AG04449 (cell line): Measurements from ENCODE around the gene ERC2.

Experiments used
- CTCF ChIA-PET: fragments of 350-600 bp; formaldehyde crosslinking; extraction: SDS; loops from one replicate; lab custom pipeline; 2021; ENCODE audit warnings: antibody characterized with exemption; lab: Yijun Ruan, JAX
- POLR2A ChIA-PET: fragments of 400-600, 350-600 bp; formaldehyde crosslinking; extraction: SDS; loops from one replicate; lab custom pipeline; 2020; ENCODE audit warnings: antibody characterized with exemption, inconsistent platforms; lab: Yijun Ruan, JAX
- DNase-seq: peaks from one replicate; pipeline ENCODE4 v3.0.0-alpha.2; 2010; ENCODE audit warnings: low read depth, low spot score
- H3K4me3 ChIP-seq: 2 replicates; pipeline ENCODE4 v1.5.1; 2011; ENCODE audit warnings: low read depth, mild to moderate bottlenecking, control low read depth, low read length
- TF ChIP-seq, protein P1 (sequence below): IDR thresholded peaks from one replicate; pipeline ENCODE4 v1.5.1; 2011; ENCODE audit warnings: mild to moderate bottlenecking, moderate library complexity, low read length, control low read depth, inconsistent platforms; ENCODE audit not compliant: insufficient read depth; ENCODE audit errors: missing control alignments

The ERC2 gene

GRCh38 chr3:56222866-56223265 lies 245.4 kb downstream of the ERC2 start:
- no peak for DNase-seq
- POLR2A ChIA-PET, result no interaction called here
- CTCF ChIA-PET, result interaction anchor here (0.8 kb wide), 1 partner anchor 28 kb away, joined by 3 read pairs; no protein-coding TSS in a partner anchor
- TF ChIP-seq, protein P1, sequence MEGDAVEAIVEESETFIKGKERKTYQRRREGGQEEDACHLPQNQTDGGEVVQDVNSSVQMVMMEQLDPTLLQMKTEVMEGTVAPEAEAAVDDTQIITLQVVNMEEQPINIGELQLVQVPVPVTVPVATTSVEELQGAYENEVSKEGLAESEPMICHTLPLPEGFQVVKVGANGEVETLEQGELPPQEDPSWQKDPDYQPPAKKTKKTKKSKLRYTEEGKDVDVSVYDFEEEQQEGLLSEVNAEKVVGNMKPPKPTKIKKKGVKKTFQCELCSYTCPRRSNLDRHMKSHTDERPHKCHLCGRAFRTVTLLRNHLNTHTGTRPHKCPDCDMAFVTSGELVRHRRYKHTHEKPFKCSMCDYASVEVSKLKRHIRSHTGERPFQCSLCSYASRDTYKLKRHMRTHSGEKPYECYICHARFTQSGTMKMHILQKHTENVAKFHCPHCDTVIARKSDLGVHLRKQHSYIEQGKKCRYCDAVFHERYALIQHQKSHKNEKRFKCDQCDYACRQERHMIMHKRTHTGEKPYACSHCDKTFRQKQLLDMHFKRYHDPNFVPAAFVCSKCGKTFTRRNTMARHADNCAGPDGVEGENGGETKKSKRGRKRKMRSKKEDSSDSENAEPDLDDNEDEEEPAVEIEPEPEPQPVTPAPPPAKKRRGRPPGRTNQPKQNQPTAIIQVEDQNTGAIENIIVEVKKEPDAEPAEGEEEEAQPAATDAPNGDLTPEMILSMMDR, result no peak
- no peak overlapping the region for H3K4me3 ChIP-seq

GRCh38 chr3:56219894-56220805 lies 248.1 kb downstream of the ERC2 start:
- POLR2A ChIA-PET, result no interaction called here

DNA sequence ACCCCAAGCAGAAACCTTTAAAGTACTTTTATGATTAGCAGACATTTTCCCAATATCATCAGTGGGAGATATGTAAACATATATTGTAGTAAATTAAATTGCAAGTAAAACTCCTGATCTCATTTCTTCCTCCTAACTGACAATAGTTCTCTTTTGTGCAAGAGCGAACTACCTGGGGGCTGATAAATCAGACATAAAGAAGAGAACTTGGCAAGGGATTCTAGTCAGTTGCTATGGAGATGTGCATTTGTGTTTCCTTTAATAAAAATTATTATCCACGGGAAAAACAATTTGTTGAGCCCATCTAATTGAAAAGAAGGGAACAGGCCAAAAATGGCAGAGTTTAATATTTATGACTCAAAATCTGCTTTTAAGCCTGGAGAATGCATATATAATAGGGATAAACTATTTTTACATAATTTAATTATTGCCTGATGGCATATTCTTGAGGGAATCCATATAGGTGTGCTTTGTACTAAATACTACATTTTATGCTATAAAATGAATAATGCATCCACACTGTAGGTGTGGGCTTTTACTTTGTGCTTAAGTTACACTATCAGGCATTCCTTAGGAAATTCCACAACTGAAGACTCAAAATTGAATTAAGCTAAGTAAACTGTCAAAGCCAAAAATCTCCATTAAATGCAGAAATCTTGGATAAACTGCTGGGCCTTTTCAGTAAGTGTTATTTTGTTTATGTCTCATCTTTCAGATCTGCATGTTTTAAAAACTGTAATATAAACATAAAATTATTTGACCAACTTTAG lies 258.1 kb downstream of the ERC2 start:
- ChIA-PET POLR2A (no interaction called here), CTCF (no interaction called here)
- TF ChIP-seq, protein P1, result no peak
- DNase-seq, result no peak
- H3K4me3 ChIP-seq, result no peak overlapping the region

More at GRCh38 chr3:56219894-56220805, 248.1 kb downstream of the ERC2 start:
- TF ChIP-seq, protein P1, result no peak
- CTCF ChIA-PET, result no interaction called here
- H3K4me3 ChIP-seq, result no peak overlapping the region
- no peak for DNase-seq

DNA sequence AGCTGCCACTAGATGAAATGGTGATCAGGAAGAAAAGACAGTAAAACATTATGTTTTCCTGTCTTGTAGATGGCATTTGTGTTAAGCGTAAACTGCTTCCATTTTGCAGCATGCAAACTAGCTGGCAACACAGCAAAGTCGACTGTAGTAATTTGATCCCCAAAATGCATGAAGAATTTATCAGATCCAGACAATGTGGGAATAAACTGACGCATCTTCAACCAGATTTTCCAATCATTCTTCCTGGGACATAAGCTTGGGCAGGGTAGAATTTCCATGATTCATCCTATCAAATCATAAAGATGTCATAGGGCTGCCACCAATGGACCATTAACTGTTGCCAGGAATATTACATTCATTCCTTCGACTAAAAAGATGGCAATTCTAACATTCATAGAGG lies 260.3 kb downstream of the ERC2 start:
- no peak for DNase-seq
- no peak overlapping the region for H3K4me3 ChIP-seq
- POLR2A ChIA-PET, result no interaction called here
- TF ChIP-seq, protein P1, result no peak
- CTCF ChIA-PET, result interaction anchor here (1.6 kb wide), 1 partner anchor 46 kb away, joined by 3 read pairs; no protein-coding TSS in a partner anchor

- TF ChIP-seq, protein P1, result no peak
- CTCF ChIA-PET, result no interaction called here
Observed at GRCh38 chr3:56205406-56205805, 262.9 kb downstream of the ERC2 start.

GRCh38 chr3:56202997-56203396 lies 265.3 kb downstream of the ERC2 start:
- ChIA-PET CTCF (no interaction called here), POLR2A (no interaction called here)
- no peak for DNase-seq
- TF ChIP-seq, protein P1, result no peak
- no peak overlapping the region for H3K4me3 ChIP-seq

More at GRCh38 chr3:56205406-56205805, 262.9 kb downstream of the ERC2 start:
- POLR2A ChIA-PET, result no interaction called here
- DNase-seq, result no peak
- H3K4me3 ChIP-seq, result no peak overlapping the region
